HG02884 (cell line): ENCODE measurements around the gene ZFP30.

ENCODE experiments used
- ATAC-seq: cut with Tn5 transposase; IDR thresholded peaks from one replicate; pipeline ENCODE4 v1.9.1; 2021; ENCODE audit warnings: mild to moderate bottlenecking, moderate library complexity; ENCODE audit not compliant: unreplicated experiment

Gene ZFP30

GRCh38 chr19:37564624-37565369, 90.5 kb downstream of the ZFP30 start:
- no peak for ATAC-seq
